Right lobe of liver (tissue), 4 donors: Measurements from ENCODE around the gene PNPT1.

ENCODE experiments used
- POLR2A ChIP-seq: fragments of 450-650 bp; IDR thresholded peaks from one replicate; pipeline ENCODE4 v1.6.1; 2017; ENCODE audit warnings: antibody characterized with exemption, mild to moderate bottlenecking
- TF ChIP-seq, protein P1 (sequence below), 4 donors: fragments of 200-600 bp in 3 of 4; fragments of 450-650 bp in 1 of 4; IDR thresholded peaks; one replicate each; pipeline versions ENCODE4 v1.5.1 to v1.8.0; 2016 to 2022; ENCODE audit warnings: antibody characterized with exemption in 4 of 4, mild to moderate bottlenecking in 2 of 4
- donor health status: DM: no; HTN: no; CAD: no.
- donor health status: DM: no; HTN: no; CAD: no.
- donor health status: DM: no; HTN: yes; CAD: no.

DNA sequence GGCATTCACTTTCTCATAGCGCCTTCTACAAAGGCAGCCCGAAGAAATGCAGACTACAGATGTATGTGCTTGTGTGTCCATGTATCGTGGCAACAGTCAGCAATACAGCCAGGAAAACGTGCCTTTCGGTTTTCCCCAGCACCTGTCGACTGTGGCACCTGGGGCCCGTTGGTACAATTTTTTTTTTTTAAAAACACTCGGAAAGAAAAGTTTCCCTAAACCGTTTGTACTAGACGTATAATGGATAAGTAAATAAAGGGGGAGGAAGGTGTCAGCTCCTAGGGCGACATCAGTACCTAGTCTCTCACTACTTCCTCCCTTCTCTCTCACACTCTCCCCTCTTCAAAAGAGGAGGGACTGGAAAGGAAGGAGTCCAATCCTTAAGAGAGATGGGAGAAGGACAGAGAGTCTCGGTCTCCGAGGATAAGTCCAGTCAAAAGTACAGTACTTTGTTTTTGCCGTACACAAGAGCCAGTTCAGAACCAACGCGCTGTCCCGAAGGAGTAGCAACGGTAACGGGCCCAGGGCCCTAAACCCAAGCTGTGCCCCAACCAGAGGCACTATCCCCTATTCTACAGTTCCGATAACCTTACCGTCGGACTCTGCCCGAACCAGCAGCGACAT lies 77.0 kb downstream of the PNPT1 start:
- TF ChIP-seq, protein P1, sequence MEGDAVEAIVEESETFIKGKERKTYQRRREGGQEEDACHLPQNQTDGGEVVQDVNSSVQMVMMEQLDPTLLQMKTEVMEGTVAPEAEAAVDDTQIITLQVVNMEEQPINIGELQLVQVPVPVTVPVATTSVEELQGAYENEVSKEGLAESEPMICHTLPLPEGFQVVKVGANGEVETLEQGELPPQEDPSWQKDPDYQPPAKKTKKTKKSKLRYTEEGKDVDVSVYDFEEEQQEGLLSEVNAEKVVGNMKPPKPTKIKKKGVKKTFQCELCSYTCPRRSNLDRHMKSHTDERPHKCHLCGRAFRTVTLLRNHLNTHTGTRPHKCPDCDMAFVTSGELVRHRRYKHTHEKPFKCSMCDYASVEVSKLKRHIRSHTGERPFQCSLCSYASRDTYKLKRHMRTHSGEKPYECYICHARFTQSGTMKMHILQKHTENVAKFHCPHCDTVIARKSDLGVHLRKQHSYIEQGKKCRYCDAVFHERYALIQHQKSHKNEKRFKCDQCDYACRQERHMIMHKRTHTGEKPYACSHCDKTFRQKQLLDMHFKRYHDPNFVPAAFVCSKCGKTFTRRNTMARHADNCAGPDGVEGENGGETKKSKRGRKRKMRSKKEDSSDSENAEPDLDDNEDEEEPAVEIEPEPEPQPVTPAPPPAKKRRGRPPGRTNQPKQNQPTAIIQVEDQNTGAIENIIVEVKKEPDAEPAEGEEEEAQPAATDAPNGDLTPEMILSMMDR (IDR thresholded peaks at IDR 0.05): no peak
- TF ChIP-seq POLR2A: no peak
